GM12872 (cell line): ENCODE measurements around the gene OTUB2.

Experiments
- TF ChIP-seq, protein P1 (sequence below): IDR thresholded peaks from 3 replicates; pipeline ENCODE4 v1.5.1; 2011; ENCODE audit warnings: low read depth, mild to moderate bottlenecking, low read length, moderate library complexity; ENCODE audit not compliant: insufficient read depth

OTUB2 gene

DNA sequence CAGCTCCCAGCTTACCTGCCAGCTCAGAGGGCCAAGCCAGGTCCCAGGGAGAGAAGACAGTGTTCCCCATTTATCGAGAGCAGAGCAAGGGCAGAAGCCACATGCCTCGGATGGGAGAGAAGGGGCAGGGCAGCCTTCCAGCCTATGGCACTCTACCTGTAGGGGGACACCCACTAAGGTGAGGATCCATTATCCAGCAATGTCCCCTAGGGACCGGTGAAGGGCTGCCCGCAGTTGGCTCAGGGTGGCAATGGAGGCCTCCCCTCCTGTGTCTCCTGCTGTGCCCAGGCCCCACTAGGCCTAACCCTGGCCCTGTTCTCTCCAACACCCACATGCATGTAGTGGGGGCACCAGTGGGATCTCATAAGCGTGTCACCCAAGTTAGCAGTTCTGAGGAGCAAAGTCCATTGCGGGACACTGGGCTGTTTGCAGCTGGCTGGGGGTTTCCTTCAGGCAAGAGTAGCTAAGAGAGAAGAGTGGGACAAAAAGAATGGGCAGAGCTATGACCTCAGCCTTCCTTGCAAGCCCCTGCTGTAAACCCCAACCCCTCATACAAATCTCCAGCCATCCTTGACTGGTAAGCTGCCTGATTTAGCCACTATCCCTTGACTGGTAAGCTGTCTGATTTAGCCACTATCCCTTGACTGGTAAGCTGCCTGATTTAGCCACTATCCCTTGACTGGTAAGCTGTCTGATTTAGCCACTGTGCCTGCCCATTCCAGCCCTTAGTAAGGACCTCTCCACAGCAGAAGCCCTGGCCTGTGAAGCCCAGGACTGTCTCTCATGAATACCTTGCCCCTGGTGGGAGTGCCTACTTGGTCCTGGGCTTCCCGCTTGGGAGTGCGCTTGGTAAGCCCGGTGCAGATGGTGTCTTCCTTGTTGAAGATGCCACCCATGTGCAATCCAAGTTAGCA, 44.6 kb upstream of the OTUB2 start:
- TF ChIP-seq, protein P1, sequence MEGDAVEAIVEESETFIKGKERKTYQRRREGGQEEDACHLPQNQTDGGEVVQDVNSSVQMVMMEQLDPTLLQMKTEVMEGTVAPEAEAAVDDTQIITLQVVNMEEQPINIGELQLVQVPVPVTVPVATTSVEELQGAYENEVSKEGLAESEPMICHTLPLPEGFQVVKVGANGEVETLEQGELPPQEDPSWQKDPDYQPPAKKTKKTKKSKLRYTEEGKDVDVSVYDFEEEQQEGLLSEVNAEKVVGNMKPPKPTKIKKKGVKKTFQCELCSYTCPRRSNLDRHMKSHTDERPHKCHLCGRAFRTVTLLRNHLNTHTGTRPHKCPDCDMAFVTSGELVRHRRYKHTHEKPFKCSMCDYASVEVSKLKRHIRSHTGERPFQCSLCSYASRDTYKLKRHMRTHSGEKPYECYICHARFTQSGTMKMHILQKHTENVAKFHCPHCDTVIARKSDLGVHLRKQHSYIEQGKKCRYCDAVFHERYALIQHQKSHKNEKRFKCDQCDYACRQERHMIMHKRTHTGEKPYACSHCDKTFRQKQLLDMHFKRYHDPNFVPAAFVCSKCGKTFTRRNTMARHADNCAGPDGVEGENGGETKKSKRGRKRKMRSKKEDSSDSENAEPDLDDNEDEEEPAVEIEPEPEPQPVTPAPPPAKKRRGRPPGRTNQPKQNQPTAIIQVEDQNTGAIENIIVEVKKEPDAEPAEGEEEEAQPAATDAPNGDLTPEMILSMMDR = no peak

DNA sequence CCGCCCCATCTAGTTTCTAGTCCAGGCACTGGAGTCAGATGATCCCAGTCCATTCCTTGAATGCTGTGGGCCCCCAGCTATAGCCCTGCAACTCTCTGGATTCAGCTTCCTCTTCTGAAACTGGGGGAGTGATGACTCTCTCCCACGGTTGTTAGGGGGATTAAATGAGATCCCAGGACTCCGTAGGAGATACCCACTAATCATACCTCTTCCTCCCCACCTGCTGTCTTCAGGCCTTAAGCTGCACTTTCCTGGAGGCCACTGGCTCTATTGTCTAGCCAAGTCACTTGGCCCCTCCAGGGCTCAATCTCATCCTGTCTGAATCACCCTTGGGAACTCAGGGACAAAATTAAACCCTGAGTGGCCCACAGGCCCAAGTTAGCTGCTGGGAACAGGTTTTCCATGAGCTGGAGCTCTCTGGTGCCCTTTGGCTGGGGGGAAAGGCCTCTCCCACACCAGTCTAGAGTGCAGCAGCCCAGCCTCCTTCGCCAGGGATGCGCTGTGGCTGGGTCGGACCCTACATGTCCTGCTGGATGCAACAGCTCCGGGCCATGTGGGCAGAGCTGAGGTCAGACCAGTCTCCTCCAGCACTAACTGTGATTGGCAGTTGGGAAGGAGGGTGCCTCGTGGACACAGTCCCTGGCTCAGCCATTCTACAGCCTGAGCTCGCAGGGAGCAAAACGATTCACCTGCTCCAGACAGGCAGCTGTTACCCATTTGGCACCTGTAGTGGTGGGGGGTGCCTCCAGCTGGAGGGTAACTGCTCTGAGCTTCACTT, 43.7 kb upstream of the OTUB2 start:
- TF ChIP-seq, protein P1 = no peak

DNA sequence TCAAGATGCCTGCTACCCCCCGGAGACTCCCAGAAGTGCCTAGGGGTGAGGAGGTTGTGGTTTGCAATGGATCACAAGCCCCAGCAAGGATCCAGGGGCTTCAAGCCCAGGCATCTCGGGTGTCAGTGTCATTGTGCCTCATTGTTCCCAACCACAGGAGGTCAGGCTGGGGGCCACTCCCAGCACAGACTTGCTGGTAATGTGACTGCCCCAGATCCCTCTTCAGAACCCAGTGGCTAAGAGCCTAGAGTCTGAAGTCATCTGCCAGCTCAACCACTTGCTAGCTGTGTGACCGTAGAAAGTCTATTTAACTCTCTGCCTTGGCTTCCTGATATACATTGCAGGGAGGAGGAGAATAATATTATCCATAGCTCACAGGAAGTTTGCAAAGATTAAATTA, 42.1 kb upstream of the OTUB2 start:
- TF ChIP-seq, protein P1 = no peak

DNA sequence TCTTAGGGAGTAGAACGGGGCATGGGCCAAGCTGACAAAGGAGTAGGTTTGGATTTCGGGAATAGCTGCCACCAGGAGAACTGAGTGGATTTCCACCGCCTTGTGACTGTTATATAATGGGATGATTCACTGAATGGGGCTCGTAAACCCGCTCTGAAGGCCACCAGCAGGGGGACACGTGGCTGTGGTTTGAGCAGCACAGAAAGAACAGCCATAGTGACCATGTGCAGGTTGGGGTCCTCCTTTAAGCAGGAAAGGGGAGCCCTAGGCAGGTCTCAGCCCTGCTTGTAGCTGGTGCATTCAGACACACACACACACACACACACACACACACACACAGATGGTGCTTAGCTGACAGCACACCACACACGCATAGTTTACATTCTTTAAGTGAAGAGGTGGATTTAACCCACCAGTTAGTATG, 41.1 kb upstream of the OTUB2 start:
- TF ChIP-seq, protein P1 = peak; percentile 63

DNA sequence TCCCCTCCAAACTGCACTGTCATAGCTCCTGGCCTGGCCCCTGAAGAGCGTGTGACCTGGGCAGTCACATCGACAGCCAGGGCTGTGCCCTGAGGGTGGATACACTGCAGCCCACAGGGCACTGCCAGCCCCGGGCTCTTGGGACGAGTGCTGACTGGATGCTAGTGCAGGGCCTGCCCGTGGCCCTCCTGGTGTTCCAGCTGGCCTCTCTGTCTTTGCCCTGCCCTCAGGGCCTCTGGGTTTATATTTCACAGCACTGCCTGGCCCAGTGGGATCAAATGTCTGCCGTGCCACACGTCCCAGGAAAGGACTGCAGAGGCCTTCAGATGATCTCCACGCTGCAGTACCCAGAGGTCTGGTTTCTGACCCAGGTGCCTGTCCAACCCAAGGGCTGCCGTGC, 39.2 kb upstream of the OTUB2 start:
- TF ChIP-seq, protein P1 = no peak

DNA sequence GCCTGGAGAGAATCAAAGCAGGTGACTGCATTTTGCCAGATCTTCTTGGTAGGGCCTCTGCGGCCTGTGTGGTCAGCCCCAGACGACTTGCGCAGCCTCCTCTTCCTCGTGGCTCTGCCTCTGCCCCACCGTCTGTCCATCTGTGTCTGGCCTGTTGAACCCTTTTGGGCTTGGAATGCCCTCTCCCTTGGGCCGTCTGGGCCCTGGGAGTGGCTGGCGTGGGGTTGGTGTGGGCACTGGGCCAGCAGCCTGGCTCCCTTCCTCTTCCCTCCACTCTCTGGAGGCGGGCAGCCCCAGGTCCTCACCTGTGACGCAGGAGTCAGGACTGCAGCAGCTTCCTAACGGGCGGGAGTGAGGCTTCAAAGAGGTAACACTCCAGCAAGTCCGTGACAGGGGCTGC, 38.8 kb upstream of the OTUB2 start:
- TF ChIP-seq, protein P1 = no peak

DNA sequence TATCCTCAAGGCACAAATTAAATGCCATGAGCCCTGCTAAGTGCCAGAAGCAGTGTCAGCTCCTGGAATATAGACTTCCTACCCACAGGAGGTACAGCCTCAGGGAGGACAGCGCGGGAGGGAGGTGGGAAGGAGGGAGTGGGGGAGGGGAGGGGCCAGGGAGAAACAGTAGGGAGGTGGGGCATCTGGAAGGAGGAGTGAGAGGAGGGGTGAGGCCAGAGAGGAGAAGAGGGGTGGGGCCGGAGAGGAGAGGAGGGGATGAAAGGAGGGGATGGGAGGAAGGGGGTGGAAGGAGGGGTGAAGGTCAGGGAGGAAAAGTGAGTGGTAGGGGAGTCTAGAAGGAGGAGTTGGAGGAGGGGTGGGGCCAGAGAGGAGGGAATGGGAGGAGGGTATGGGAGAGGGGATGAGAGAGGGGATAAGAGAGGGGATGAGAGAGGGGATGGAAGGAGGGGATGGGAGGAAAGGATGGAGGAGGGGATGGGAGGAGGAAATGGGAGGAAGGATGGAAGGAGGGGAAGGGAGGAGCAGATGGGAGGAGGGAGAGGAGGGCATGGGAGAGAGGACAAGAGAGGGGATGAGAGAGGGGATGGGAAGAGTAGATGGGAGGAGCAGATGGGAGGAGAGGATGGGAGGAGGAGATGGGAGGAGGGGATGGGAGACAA, 38.2 kb upstream of the OTUB2 start:
- TF ChIP-seq, protein P1 = no peak
